WTC11 (cell line): ENCODE results near the gene MRPL40. TPM values are rescaled to one million over a fixed set of nuclear protein-coding genes. Genes with fewer than 3 reads are reported as not detected.

Experiments used
- ATAC-seq: fragments of 200-7000 bp; cut with Tn5 transposase; 2 replicates; pipeline ENCODE4 v1.10.0; 2021; ENCODE audit warnings: mild to moderate bottlenecking, moderate library complexity
- CTCF ChIA-PET: fragments of 300-600 bp; sonication (Branson Sonifier 250); formaldehyde crosslinking; loops from one replicate; lab custom pipeline; 2021; ENCODE audit warnings: antibody characterized with exemption; lab: Charles Lee
- POLR2A ChIA-PET: fragments of 350-600 bp; sonication (Branson Sonifier 250); formaldehyde crosslinking; loops from one replicate; lab custom pipeline; 2021; ENCODE audit warnings: antibody characterized with exemption; lab: Charles Lee
- DNase-seq: peaks from one replicate; pipeline ENCODE4 v3.0.0; 2021; ENCODE audit warnings: low spot score
- H3K27ac Mint-ChIP-seq: 2 replicates; pipeline ENCODE4 v1.8.0; 2021; ENCODE audit warnings: mixed read lengths
- H3K27me3 Mint-ChIP-seq: 2 replicates; pipeline ENCODE4 v1.8.0; 2021; ENCODE audit warnings: low read depth, mild to moderate bottlenecking, moderate library complexity, mixed read lengths
- H3K36me3 Mint-ChIP-seq: 2 replicates; pipeline ENCODE4 v1.8.0; 2021; ENCODE audit warnings: mixed read lengths
- H3K4me1 Mint-ChIP-seq: 2 replicates; pipeline ENCODE4 v1.8.0; 2022; ENCODE audit warnings: mixed read lengths
- H3K4me3 Mint-ChIP-seq: 2 replicates; pipeline ENCODE4 v1.8.0; 2021; ENCODE audit warnings: mild to moderate bottlenecking, moderate library complexity, mixed read lengths
- H3K9me3 Mint-ChIP-seq: 2 replicates; pipeline ENCODE4 v1.8.0; 2021; ENCODE audit warnings: mixed read lengths
- ATF1 ChIP-seq: sonication (generic); formaldehyde crosslinking; IDR thresholded peaks from 2 replicates; pipeline ENCODE4 v1.8.1; 2023; ENCODE audit warnings: mild to moderate bottlenecking, moderate library complexity, missing genetic modification reagents
- ATF2 ChIP-seq: sonication (generic); formaldehyde crosslinking; IDR thresholded peaks from 2 replicates; pipeline ENCODE4 v1.8.1; 2022; ENCODE audit warnings: low read depth, missing genetic modification reagents, borderline replicate concordance
- CDX4 ChIP-seq: fragments of 250-450 bp; sonication (Bioruptor Pico); IDR thresholded peaks from 2 replicates; pipeline ENCODE4 v1.9.0; 2021; ENCODE audit warnings: moderate library complexity, mild to moderate bottlenecking, inconsistent platforms, borderline replicate concordance
- CTCF ChIP-seq: fragments of 200-600 bp; IDR thresholded peaks from 2 replicates; pipeline ENCODE4 v1.8.0; 2022; ENCODE audit warnings: antibody characterized with exemption
- E2F5 ChIP-seq: sonication (generic); formaldehyde crosslinking; IDR thresholded peaks from 2 replicates; pipeline ENCODE4 v1.8.1; 2022; ENCODE audit warnings: mild to moderate bottlenecking, moderate library complexity, missing genetic modification reagents
- GABPB1 ChIP-seq: sonication (generic); formaldehyde crosslinking; IDR thresholded peaks from 2 replicates; pipeline ENCODE4 v1.8.1; 2023; ENCODE audit warnings: mild to moderate bottlenecking, missing genetic modification reagents
- IRF2 ChIP-seq: sonication (generic); formaldehyde crosslinking; IDR thresholded peaks from 2 replicates; pipeline ENCODE4 v1.8.0; 2022; ENCODE audit warnings: low read depth, missing genetic modification reagents, borderline replicate concordance
- JAZF1 ChIP-seq: fragments of 250-450 bp; sonication (Bioruptor Pico); IDR thresholded peaks from 2 replicates; pipeline ENCODE4 v1.9.0; 2021; ENCODE audit warnings: moderate library complexity, mild to moderate bottlenecking, inconsistent platforms
- JUN ChIP-seq: sonication (generic); formaldehyde crosslinking; IDR thresholded peaks from 2 replicates; pipeline ENCODE4 v1.8.0; 2023; ENCODE audit warnings: mild to moderate bottlenecking, missing genetic modification reagents
- NFATC4 ChIP-seq: fragments of 250-450 bp; sonication (Bioruptor Pico); IDR thresholded peaks from 2 replicates; pipeline ENCODE4 v1.9.0; 2021; ENCODE audit warnings: mild to moderate bottlenecking
- RELA ChIP-seq: sonication (generic); formaldehyde crosslinking; IDR thresholded peaks from 2 replicates; pipeline ENCODE4 v1.8.1; 2022; ENCODE audit warnings: missing genetic modification reagents, mild to moderate bottlenecking, borderline replicate concordance
- SMAD3 ChIP-seq: sonication (generic); formaldehyde crosslinking; IDR thresholded peaks from 2 replicates; pipeline ENCODE4 v1.8.0; 2022; ENCODE audit warnings: missing genetic modification reagents, mild to moderate bottlenecking, borderline replicate concordance
- TCF7 ChIP-seq: sonication (generic); formaldehyde crosslinking; IDR thresholded peaks from 2 replicates; pipeline ENCODE4 v1.8.0; 2022; ENCODE audit warnings: mild to moderate bottlenecking, low read depth, missing genetic modification reagents, moderate library complexity
- TEAD1 ChIP-seq: sonication (generic); formaldehyde crosslinking; IDR thresholded peaks from 2 replicates; pipeline ENCODE4 v1.8.0; 2022; ENCODE audit warnings: mild to moderate bottlenecking, missing genetic modification reagents
- USF1 ChIP-seq: sonication (generic); formaldehyde crosslinking; IDR thresholded peaks from 2 replicates; pipeline ENCODE4 v1.8.0; 2022; ENCODE audit warnings: mild to moderate bottlenecking, missing genetic modification reagents
- ZMAT4 ChIP-seq: fragments of 250-450 bp; sonication (Bioruptor Pico); IDR thresholded peaks from 2 replicates; pipeline ENCODE4 v1.9.0; 2021; ENCODE audit warnings: mild to moderate bottlenecking
- ZNF219 ChIP-seq: sonication (generic); formaldehyde crosslinking; IDR thresholded peaks from 2 replicates; pipeline ENCODE4 v1.8.0; 2023; ENCODE audit warnings: missing genetic modification reagents, mild to moderate bottlenecking, borderline replicate concordance
- ZNF281 ChIP-seq: sonication (generic); formaldehyde crosslinking; IDR thresholded peaks from 2 replicates; pipeline ENCODE4 v1.8.0; 2023; ENCODE audit warnings: mild to moderate bottlenecking, missing genetic modification reagents
- ZNF416 ChIP-seq: fragments of 250-450 bp; sonication (Bioruptor Pico); IDR thresholded peaks from 2 replicates; pipeline ENCODE4 v1.9.0; 2021; ENCODE audit warnings: mild to moderate bottlenecking, inconsistent platforms
- ZNF671 ChIP-seq: fragments of 250-450 bp; sonication (Bioruptor Pico); IDR thresholded peaks from 2 replicates; pipeline ENCODE4 v1.8.0; 2021; ENCODE audit warnings: mild to moderate bottlenecking
- total RNA-seq: library from RNA; stranded (reverse); gene quantifications from 3 replicates; pipeline ENCODE4 v1.2.3, GENCODE V29; 2021

The MRPL40 gene
- total RNA-seq, 1 experiment from 2014 or later = 19.2 TPM

- CTCF ChIA-PET = no interaction called here
- peaks cover 54% of the 10 kb centered on the region for H3K36me3 Mint-ChIP-seq
- no peaks in the 10 kb centered on the region for H3K27me3 Mint-ChIP-seq
These were observed 23.4 kb downstream of the MRPL40 start for GRCh38 chr22:19455585-19456370.

More at GRCh38 chr22:19455585-19456370, 23.4 kb downstream of the MRPL40 start:
- Mint-ChIP-seq H3K27ac (no peak overlapping the region), H3K4me3 (no peak overlapping the region)
- POLR2A ChIA-PET = interaction anchor here (0.7 kb wide), 1 partner anchor 14 kb away, joined by 3 read pairs; no protein-coding TSS in a partner anchor
- TF ChIP-seq ZNF281 (no peak), ZNF416 (no peak), GABPB1 (CRISPR knock-in tag) (no peak), NFATC4 (CRISPR knock-in tag) (no peak), RELA (CRISPR knock-in tag) (no peak), TCF7 (CRISPR knock-in tag) (no peak), ZNF219 (CRISPR knock-in tag) (no peak), SMAD3 (CRISPR knock-in tag) (no peak), JUN (CRISPR knock-in tag) (no peak), JAZF1 (CRISPR knock-in tag) (no peak), IRF2 (CRISPR knock-in tag) (no peak), CDX4 (CRISPR knock-in tag) (no peak), ATF2 (CRISPR knock-in tag) (no peak), CTCF (no peak), TEAD1 (CRISPR knock-in tag) (no peak), E2F5 (CRISPR knock-in tag) (no peak), USF1 (no peak), ZMAT4 (CRISPR knock-in tag) (no peak), ATF1 (CRISPR knock-in tag) (no peak), ZNF671 (no peak)
- TF ChIP-seq, all 79 proteins: peak for 0
- no peak for DNase-seq
- H3K4me1 Mint-ChIP-seq = 0 out of 2 replicates have a peak, but pooled peaks cover 4% of the 10 kb centered on the region
- no peak for ATAC-seq
- H3K9me3 Mint-ChIP-seq = no peaks in the 10 kb centered on the region
